CD14-positive monocyte (primary cell): ENCODE data around the gene AHNAK2. TPM values are rescaled to one million over a fixed set of nuclear protein-coding genes. Genes with fewer than 3 reads are reported as not detected.

Source experiments
- DNase-seq, 3 donors: peaks; one replicate each; pipeline ENCODE4 v3.0.0-alpha.2; 2011 to 2022
- H2AFZ ChIP-seq: 2 replicates; pipeline ENCODE4 v1.6.0; 2012; ENCODE audit warnings: mild to moderate bottlenecking, low read depth, low read length, inconsistent platforms; ENCODE audit not compliant: insufficient read depth, poor library complexity, severe bottlenecking
- H3K27ac ChIP-seq, 2 donors: 1 replicate in 1 of 2; 2 replicates in 1 of 2; pipeline ENCODE4 v1.5.1; 2012 to 2013; ENCODE audit warnings: low read length in 2 of 2, control low read depth in 1 of 2, inconsistent platforms in 1 of 2, low read depth in 1 of 2, mild to moderate bottlenecking in 1 of 2
- H3K27me3 ChIP-seq, 2 donors: one replicate each; pipeline versions ENCODE4 v1.6.0 to v1.6.1; 2011 to 2013; ENCODE audit warnings: low read length in 2 of 2; ENCODE audit not compliant: control insufficient read depth in 2 of 2, insufficient read depth in 2 of 2
- H3K36me3 ChIP-seq, 2 donors: replicated peaks in 1 of 2; 1 replicate in 1 of 2; 2 replicates in 1 of 2; pipeline versions ENCODE4 v1.5.1 to v1.6.1; 2012 to 2013; ENCODE audit warnings: low read length in 2 of 2, control low read depth in 1 of 2, inconsistent platforms in 1 of 2, mild to moderate bottlenecking in 1 of 2; ENCODE audit not compliant: insufficient read depth in 2 of 2, control insufficient read depth in 1 of 2
- H3K4me1 ChIP-seq, 2 donors: 1 replicate in 1 of 2; 2 replicates in 1 of 2; pipeline versions ENCODE4 v1.5.1 to v1.6.1; 2012 to 2013; ENCODE audit warnings: low read length in 2 of 2, control low read depth in 1 of 2, inconsistent platforms in 1 of 2, mild to moderate bottlenecking in 1 of 2, moderate library complexity in 1 of 2; ENCODE audit not compliant: insufficient read depth in 2 of 2, control insufficient read depth in 1 of 2
- H3K4me2 ChIP-seq: replicated peaks from 2 replicates; pipeline ENCODE3; 2012; ENCODE audit warnings: low read length, moderate library complexity, mild to moderate bottlenecking; ENCODE audit not compliant: poor library complexity, severe bottlenecking; ENCODE audit errors: extremely low read depth
- H3K4me3 ChIP-seq, 3 experiments: fragments of 200-600 bp in 1 of 3; sonication (generic) in 1 of 3; replicated peaks in 1 of 3; 1 replicate in 2 of 3; 2 replicates in 1 of 3; pipeline ENCODE4 v1.5.1; 2011 to 2013; ENCODE audit warnings: low read length in 3 of 3, mild to moderate bottlenecking in 3 of 3, control low read depth in 2 of 3, low read depth in 2 of 3, inconsistent platforms in 1 of 3, moderate library complexity in 1 of 3
- H3K79me2 ChIP-seq: 2 replicates; pipeline ENCODE4 v1.6.0; 2012; ENCODE audit warnings: mild to moderate bottlenecking, control low read depth, inconsistent platforms, low read length, moderate library complexity; ENCODE audit not compliant: insufficient read depth
- H3K9ac ChIP-seq: 2 replicates; pipeline ENCODE4 v1.6.0; 2017; ENCODE audit warnings: low read length, mild to moderate bottlenecking; ENCODE audit not compliant: insufficient read depth, poor library complexity, severe bottlenecking
- H3K9me3 ChIP-seq, 2 donors: replicated peaks in 1 of 2; 1 replicate in 1 of 2; 2 replicates in 1 of 2; pipeline versions ENCODE4 v1.5.1 to v1.6.1; 2012 to 2013; ENCODE audit warnings: low read length in 2 of 2, control low read depth in 1 of 2; ENCODE audit not compliant: control insufficient read depth in 1 of 2, insufficient read depth in 1 of 2
- H4K20me1 ChIP-seq: 2 replicates; pipeline ENCODE4 v1.6.0; 2012; ENCODE audit warnings: mild to moderate bottlenecking, low read length, control low read depth, moderate library complexity; ENCODE audit not compliant: insufficient read depth
- H3K27ac Mint-ChIP-seq, 7 donors: one replicate each; pipeline ENCODE4 v1.8.0; 2020; ENCODE audit warnings: mild to moderate bottlenecking in 7 of 7, mixed read lengths in 7 of 7, moderate library complexity in 6 of 7, inconsistent platforms in 2 of 7
- H3K27me3 Mint-ChIP-seq, 3 donors: one replicate each; pipeline ENCODE4 v1.8.0; 2021 to 2022; ENCODE audit warnings: low read depth in 3 of 3, mild to moderate bottlenecking in 3 of 3, mixed read lengths in 3 of 3, moderate library complexity in 3 of 3, inconsistent platforms in 1 of 3
- H3K36me3 Mint-ChIP-seq, 2 donors: one replicate each; pipeline ENCODE4 v1.8.0; 2020; ENCODE audit warnings: mixed read lengths in 2 of 2, inconsistent platforms in 1 of 2, mild to moderate bottlenecking in 1 of 2
- H3K4me1 Mint-ChIP-seq: one replicate; pipeline ENCODE4 v1.8.0; 2020; ENCODE audit warnings: mild to moderate bottlenecking, mixed read lengths
- H3K4me3 Mint-ChIP-seq, 2 donors: one replicate each; pipeline ENCODE4 v1.8.0; 2020; ENCODE audit warnings: mild to moderate bottlenecking in 2 of 2, mixed read lengths in 2 of 2, moderate library complexity in 1 of 2
- H3K9me3 Mint-ChIP-seq, 7 donors: one replicate each; pipeline ENCODE4 v1.8.0; 2020 to 2022; ENCODE audit warnings: mixed read lengths in 7 of 7, mild to moderate bottlenecking in 6 of 7, moderate library complexity in 6 of 7, inconsistent platforms in 2 of 7
- CTCF ChIP-seq: fragments of 200-600 bp; IDR thresholded peaks from one replicate; pipeline ENCODE4 v1.8.0; 2022; ENCODE audit warnings: antibody characterized with exemption, mild to moderate bottlenecking
- WGBS: methylation state at CpG from one replicate; pipeline ENCODE4 v1.1.5; 2013; ENCODE audit warnings: missing lambda C conversion rate; ENCODE audit not compliant: insufficient coverage; 5-methylcytosine and 5-hydroxymethylcytosine counted together
- intact Hi-C, 2 donors: fragments of 100-400 bp; cut with micrococcal nuclease; formaldehyde crosslinking; loops; one replicate each; pipeline versions ENCODE4 v1.15.0 to v1.15.1; 2023
- polyA plus RNA-seq, 3 donors: library from polyadenylated mRNA; depleted of rRNA in 1 of 3; unstranded in 2 of 3; stranded (reverse) in 1 of 3; fragments of 300-500 nt in 2 of 3; fragments of >200 nt in 1 of 3; fragmentation: Illumina TruSeq in 2 of 3; gene quantifications; 1 replicate in 2 of 3; 2 replicates in 1 of 3; pipeline ENCODE4 v1.2.3, GENCODE V29; 2012 to 2021

The AHNAK2 gene
- polyA plus RNA-seq, 3 donors = 0.01 TPM; not detected in 2

DNA sequence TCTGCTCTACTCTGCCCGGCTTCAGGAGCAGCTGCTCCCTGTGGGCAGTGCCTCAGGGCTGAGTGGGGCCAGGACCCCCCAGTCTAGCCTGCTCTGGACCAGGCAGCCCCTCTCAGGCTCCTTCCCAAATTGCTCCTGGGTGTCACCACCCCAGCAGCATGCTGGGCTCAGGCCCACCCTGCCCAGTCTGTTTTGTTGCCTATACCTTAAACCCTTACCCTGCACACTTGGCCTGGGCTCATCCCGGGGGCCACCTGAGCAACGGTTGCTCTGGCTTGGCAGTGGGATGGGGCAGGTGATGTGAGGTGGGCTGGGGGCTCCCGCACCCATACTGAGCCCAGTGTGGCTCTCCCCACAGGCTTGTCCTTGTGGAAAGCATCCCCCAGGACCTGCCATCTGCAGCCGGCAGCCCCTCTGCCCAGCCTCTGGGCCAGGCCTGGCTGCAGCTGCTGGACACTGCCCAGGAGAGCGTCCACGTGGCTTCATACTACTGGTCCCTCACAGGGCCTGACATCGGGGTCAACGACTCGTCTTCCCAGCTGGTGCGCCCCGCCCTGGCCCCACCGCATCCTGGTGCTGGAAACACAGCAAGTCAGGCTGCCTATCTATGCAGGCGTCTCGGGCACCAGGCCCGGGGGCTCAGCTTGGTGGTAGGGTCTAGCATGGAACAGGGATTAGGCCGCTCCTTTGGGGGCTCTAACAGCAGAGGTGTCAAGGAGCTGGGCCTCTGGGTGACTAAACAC is 49.6 kb downstream of the AHNAK2 start:
- Mint-ChIP-seq H3K4me1 (peaks cover 38% of the 10 kb centered on the region), H3K9me3 (peaks cover 4 to 7% (median 6%) of the 10 kb centered on the region in 7 donors), H3K36me3 (peaks cover 1 to 4% of the 10 kb centered on the region in 2 donors), H3K27me3 (no peaks in the 10 kb centered on the region), H3K4me3 (no peak overlapping the region), H3K27ac (peak overlapping the region in 1 of 7 donors; percentile 40)
- no peaks in the 10 kb centered on the region for H4K20me1 ChIP-seq
- WGBS = 97% methylated on average over 13 of the region's 17 CpGs
- peaks cover 41 to 50% of the 10 kb centered on the region in 2 donors for H3K4me1 ChIP-seq
- H3K9me3 ChIP-seq = peaks cover 0 to 5% of the 10 kb centered on the region in 2 donors
- H3K4me2 ChIP-seq = no peak overlapping the region
- no peak overlapping the region for H3K27ac ChIP-seq
- H3K79me2 ChIP-seq = peaks cover 20% of the 10 kb centered on the region
- no peak for DNase-seq
- no peak for TF ChIP-seq CTCF
- H3K9ac ChIP-seq = no peak overlapping the region
- intact Hi-C loops = no loop called here
- H2AFZ ChIP-seq = no peak overlapping the region
- no peaks in the 10 kb centered on the region for H3K27me3 ChIP-seq
- H3K4me3 ChIP-seq = no peak overlapping the region
- H3K36me3 ChIP-seq = peaks cover 0 to 4% of the 10 kb centered on the region in 2 donors

- Mint-ChIP-seq H3K27ac (no peak overlapping the region), H3K9me3 (peaks cover 4 to 7% (median 6%) of the 10 kb centered on the region in 7 donors), H3K4me1 (peaks cover 39% of the 10 kb centered on the region), H3K27me3 (no peaks in the 10 kb centered on the region), H3K36me3 (peaks cover 1 to 4% of the 10 kb centered on the region in 2 donors), H3K4me3 (no peak overlapping the region)
- Histone ChIP-seq H4K20me1 (no peaks in the 10 kb centered on the region), H3K4me2 (no peak overlapping the region), H3K27ac (no peak overlapping the region), H2AFZ (no peak overlapping the region), H3K27me3 (no peaks in the 10 kb centered on the region), H3K9me3 (peaks cover 0 to 5% of the 10 kb centered on the region in 2 donors), H3K4me1 (peaks cover 39 to 48% of the 10 kb centered on the region in 2 donors), H3K4me3 (no peak overlapping the region), H3K36me3 (peaks cover 0 to 4% of the 10 kb centered on the region in 2 donors), H3K79me2 (peaks cover 20% of the 10 kb centered on the region), H3K9ac (no peak overlapping the region)
- DNase-seq = peak in 1 of 3 donors; percentile 2
- intact Hi-C loops = no loop called here
- 92% methylated on average over 6 of the region's 8 CpGs for WGBS
- no peak for TF ChIP-seq CTCF
Measured at GRCh38 chr14:104927901-104928300, 50.3 kb downstream of the AHNAK2 start.
